ENCODE measurements around the gene C4orf51. TPM values are rescaled to one million over a fixed set of nuclear protein-coding genes. Genes with fewer than 3 reads are reported as not detected.
"Not testable (repeated sequence)": the region's sequence is repeated elsewhere in the genome, so short reads cannot be mapped to it uniquely, and the experiment has no call there.

The C4orf51 gene
- not detected for total RNA-seq

- no peaks in the 10 kb centered on the region for H3K9me3 Mint-ChIP-seq (ENCODE audit: insufficient read depth)
- ATAC-seq (no peak), DNase-seq (no peak)
- H3K4me1 Mint-ChIP-seq (ENCODE audit: low read depth): no peaks in the 10 kb centered on the region
- peaks cover 7% of the 10 kb centered on the region for H3K27me3 Mint-ChIP-seq (ENCODE audit: low read depth)
- no peaks in the 10 kb centered on the region for H3K36me3 Mint-ChIP-seq (ENCODE audit: low read depth)
- no peak within 1 kb of the TSS for H3K27ac Mint-ChIP-seq
- ChIA-PET POLR2A (no interaction called here), CTCF (no interaction called here)
- no peak within 1 kb of the TSS for H3K4me3 Mint-ChIP-seq
These were observed at the start of gene C4orf51 for GRCh38 chr4:145679991-145680455. Gene C4orf51, plus strand, starts transcription at chr4:145680146. Its CDS starts 58 bp downstream, at chr4:145680204.

DNA sequence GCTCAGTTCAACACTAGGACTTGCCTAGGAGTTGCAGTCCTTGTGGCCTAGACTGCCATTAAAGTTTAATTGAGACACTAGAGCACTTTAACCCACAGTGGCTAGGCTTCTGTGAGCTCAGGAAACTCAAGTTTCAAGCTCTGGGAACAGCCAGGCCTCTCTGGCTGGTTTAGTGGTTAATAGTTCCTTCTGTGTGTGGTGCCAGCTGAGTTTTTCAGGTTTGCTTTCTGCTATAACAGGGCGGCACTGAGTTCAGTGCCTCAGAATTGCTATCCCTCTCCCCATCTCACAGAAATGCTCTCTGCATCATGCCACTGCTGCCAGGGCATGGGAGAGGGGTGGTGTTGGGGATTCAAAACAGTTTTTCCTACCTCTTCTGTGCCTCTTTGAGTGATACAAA, 44.8 kb upstream of the C4orf51 start:
- peaks cover 20% of the 10 kb centered on the region for H3K36me3 Mint-ChIP-seq (ENCODE audit: low read depth)
- no peaks in the 10 kb centered on the region for H3K9me3 Mint-ChIP-seq (ENCODE audit: insufficient read depth)
- H3K27me3 Mint-ChIP-seq (ENCODE audit: low read depth): no peaks in the 10 kb centered on the region
- POLR2A ChIA-PET: no interaction called here
- peaks cover 16% of the 10 kb centered on the region for H3K4me1 Mint-ChIP-seq (ENCODE audit: low read depth)
- H3K27ac Mint-ChIP-seq: peak overlapping the region; percentile 39
- CTCF ChIA-PET: interaction anchor here (1.3 kb wide), 1 partner anchor 19 kb away, joined by 3 read pairs; no protein-coding TSS in a partner anchor
- ATAC-seq (no peak), DNase-seq (no peak)
- no peak overlapping the region for H3K4me3 Mint-ChIP-seq

- H3K27me3 Mint-ChIP-seq (ENCODE audit: low read depth): no peaks in the 10 kb centered on the region
- H3K36me3 Mint-ChIP-seq (ENCODE audit: low read depth): peaks cover 20% of the 10 kb centered on the region
- H3K27ac Mint-ChIP-seq: no peak overlapping the region
- DNase-seq (no peak), ATAC-seq (no peak)
- ChIA-PET POLR2A (no interaction called here), CTCF (interaction anchor here (1.3 kb wide), 1 partner anchor 19 kb away, joined by 3 read pairs; no protein-coding TSS in a partner anchor)
- no peak overlapping the region for H3K4me3 Mint-ChIP-seq
- H3K9me3 Mint-ChIP-seq (ENCODE audit: insufficient read depth): no peaks in the 10 kb centered on the region
- H3K4me1 Mint-ChIP-seq (ENCODE audit: low read depth): peaks cover 16% of the 10 kb centered on the region
These were observed 44.3 kb upstream of the C4orf51 start for GRCh38 chr4:145635630-145636029.

DNA sequence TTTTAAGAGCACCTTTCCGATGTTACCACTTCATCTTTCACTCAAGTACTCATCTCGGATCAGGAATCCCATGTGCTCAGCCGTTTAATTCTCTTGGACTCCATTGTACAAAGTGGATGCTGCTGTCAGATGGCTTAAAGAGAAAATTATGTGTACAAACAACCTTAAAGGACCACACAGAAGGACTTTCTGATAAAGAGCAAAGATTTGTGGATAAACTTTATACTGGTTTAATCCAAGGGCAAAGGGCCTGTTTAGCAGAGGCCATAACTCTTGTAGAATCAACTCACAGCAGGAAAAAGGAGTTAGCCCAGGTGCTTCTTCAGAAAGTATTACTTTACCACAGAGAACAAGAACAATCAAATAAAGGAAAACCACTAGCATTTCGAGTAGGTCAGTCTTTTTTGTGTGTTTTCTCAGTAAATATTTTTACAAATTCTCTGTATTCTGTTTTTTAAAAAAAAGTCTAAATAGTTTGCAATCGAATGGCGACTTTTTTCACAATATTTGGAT, 40.7 kb upstream of the C4orf51 start:
- Mint-ChIP-seq H3K4me1 (ENCODE audit: low read depth) (peaks cover 16% of the 10 kb centered on the region), H3K36me3 (ENCODE audit: low read depth) (peaks cover 18% of the 10 kb centered on the region), H3K27ac (no peak overlapping the region), H3K4me3 (no peak overlapping the region), H3K27me3 (ENCODE audit: low read depth) (no peaks in the 10 kb centered on the region), H3K9me3 (ENCODE audit: insufficient read depth) (no peaks in the 10 kb centered on the region)
- ATAC-seq (no peak), DNase-seq (no peak)
- ChIA-PET CTCF (no interaction called here), POLR2A (no interaction called here)

DNA sequence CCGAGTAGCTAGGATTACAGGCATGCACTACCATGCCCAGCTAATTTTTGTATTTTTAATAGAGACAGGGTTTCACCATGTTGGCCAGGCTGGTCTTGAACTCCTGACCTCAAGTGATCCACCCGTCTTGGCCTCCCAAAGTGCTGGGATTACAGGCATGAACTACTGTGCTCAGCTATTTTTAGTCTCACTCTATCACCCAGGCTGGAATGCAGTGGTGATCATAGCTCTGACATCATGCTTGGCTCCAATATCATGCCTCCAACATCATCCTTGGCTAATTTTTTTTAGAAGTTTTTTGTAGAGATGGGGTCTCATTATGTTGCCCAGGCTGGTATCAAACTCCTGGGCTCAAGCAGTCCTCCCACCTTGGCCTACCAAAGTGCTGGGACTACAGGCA, 39.7 kb upstream of the C4orf51 start:
- POLR2A ChIA-PET: interaction anchor here (0.6 kb wide), 1 partner anchor 887 kb away, joined by 3 read pairs; no protein-coding TSS in a partner anchor
- H3K9me3 Mint-ChIP-seq (ENCODE audit: insufficient read depth); H3K27me3 Mint-ChIP-seq (ENCODE audit: low read depth); H3K27ac Mint-ChIP-seq; ATAC-seq; H3K4me3 Mint-ChIP-seq; CTCF ChIA-PET; DNase-seq: not testable (repeated sequence)
- Mint-ChIP-seq H3K4me1 (ENCODE audit: low read depth) (peaks cover 11% of the 10 kb centered on the region), H3K36me3 (ENCODE audit: low read depth) (peaks cover 17% of the 10 kb centered on the region)

DNA sequence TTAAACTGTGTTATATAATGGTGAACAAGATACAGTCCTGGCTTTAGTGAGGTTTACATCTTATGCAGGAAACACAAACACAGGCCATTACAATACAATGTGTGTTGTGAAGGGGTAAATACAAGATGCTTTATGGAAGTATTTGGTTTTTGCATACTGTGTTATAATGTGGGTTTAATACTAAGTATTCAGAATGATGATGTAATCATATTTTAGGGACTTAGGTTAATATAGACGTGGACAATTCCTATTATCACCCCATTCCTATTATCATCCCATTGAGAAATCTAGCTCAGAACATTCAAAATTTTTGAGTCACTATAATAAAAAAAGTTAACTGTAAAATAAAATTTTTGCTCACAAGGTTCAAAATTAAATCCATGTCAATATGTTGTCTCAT, 36.7 kb upstream of the C4orf51 start:
- POLR2A ChIA-PET: no interaction called here

DNA sequence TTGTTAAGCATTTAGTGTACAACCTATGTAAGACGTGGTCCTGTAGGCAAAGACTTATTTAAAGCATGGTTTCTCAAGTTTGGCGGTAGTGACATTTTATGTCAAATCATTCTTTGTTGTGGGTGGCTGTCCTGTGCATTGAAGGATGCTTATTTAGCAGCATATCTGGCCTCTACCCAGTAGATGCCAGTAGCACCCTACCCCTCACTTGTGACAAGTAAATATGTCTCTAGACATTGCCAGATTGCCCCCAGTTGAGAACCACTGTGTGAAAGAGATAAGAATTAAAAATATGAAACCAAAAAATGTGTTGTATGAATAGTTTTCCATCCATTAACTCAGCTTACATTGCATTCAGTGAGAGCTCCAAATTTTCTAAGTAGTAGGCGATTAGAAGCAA, 35.2 kb upstream of the C4orf51 start:
- CTCF ChIA-PET: no interaction called here
- H3K27me3 Mint-ChIP-seq (ENCODE audit: low read depth): no peaks in the 10 kb centered on the region
- ATAC-seq: no peak
- DNase-seq: no peak
- H3K36me3 Mint-ChIP-seq (ENCODE audit: low read depth): peaks cover 12% of the 10 kb centered on the region
- no peak overlapping the region for H3K4me3 Mint-ChIP-seq
- H3K27ac Mint-ChIP-seq: no peak overlapping the region
- H3K9me3 Mint-ChIP-seq (ENCODE audit: insufficient read depth): no peaks in the 10 kb centered on the region
- POLR2A ChIA-PET: no interaction called here
- H3K4me1 Mint-ChIP-seq (ENCODE audit: low read depth): no peaks in the 10 kb centered on the region

More for the DNA sequence above, 36.7 kb upstream of the C4orf51 start:
- Mint-ChIP-seq H3K4me1 (ENCODE audit: low read depth) (peaks cover 7% of the 10 kb centered on the region), H3K27me3 (ENCODE audit: low read depth) (no peaks in the 10 kb centered on the region), H3K36me3 (ENCODE audit: low read depth) (peaks cover 18% of the 10 kb centered on the region), H3K4me3 (no peak overlapping the region), H3K9me3 (ENCODE audit: insufficient read depth) (no peaks in the 10 kb centered on the region), H3K27ac (no peak overlapping the region)
- ATAC-seq (no peak), DNase-seq (no peak)
- CTCF ChIA-PET: interaction anchor here (0.7 to 1.8 kb wide), 3 partner anchors 10 to 34 kb away, joined by 3 to 6 read pairs (median 3); no protein-coding TSS in a partner anchor

- Mint-ChIP-seq H3K27me3 (ENCODE audit: low read depth) (no peaks in the 10 kb centered on the region), H3K4me1 (ENCODE audit: low read depth) (no peaks in the 10 kb centered on the region), H3K27ac (no peak overlapping the region), H3K36me3 (ENCODE audit: low read depth) (peaks cover 62% of the 10 kb centered on the region), H3K9me3 (ENCODE audit: insufficient read depth) (peaks cover 8% of the 10 kb centered on the region), H3K4me3 (no peak overlapping the region)
- CTCF ChIA-PET: interaction anchor here (1.2 to 1.5 kb wide), 2 partner anchors 36 to 46 kb away, joined by 3 read pairs; no protein-coding TSS in a partner anchor
- no peak for ATAC-seq
- POLR2A ChIA-PET: no interaction called here
- no peak for DNase-seq
These were observed 23.8 kb upstream of the C4orf51 start for GRCh38 chr4:145656156-145656555.

GRCh38 chr4:145660064-145660463, 19.9 kb upstream of the C4orf51 start:
- DNase-seq (no peak), ATAC-seq (no peak)
- ChIA-PET CTCF (no interaction called here), POLR2A (no interaction called here)
- H3K27ac Mint-ChIP-seq: no peak overlapping the region
- H3K4me3 Mint-ChIP-seq: no peak overlapping the region
- H3K36me3 Mint-ChIP-seq (ENCODE audit: low read depth): peaks cover 51% of the 10 kb centered on the region
- H3K4me1 Mint-ChIP-seq (ENCODE audit: low read depth): no peaks in the 10 kb centered on the region
- H3K27me3 Mint-ChIP-seq (ENCODE audit: low read depth): no peaks in the 10 kb centered on the region
- H3K9me3 Mint-ChIP-seq (ENCODE audit: insufficient read depth): peaks cover 14% of the 10 kb centered on the region

DNA sequence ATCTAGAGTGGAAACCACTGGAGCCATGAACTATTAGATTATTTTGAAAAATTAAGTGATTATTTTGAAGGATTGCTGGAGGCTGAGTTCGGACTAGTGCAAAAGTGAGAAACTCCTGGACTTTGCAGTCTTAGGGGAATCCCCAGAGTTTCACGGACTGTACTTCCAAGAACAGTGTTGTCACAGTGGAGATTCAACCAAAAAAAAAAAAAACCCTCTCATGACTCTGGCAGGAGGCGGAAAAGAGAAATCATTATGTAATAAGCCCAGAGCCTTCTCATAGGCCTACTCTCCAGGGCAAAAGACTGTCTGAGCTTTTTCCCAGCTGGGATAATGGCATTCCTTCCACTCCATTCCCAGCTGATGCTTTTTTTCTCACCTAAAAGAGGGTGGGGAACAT, 16.8 kb upstream of the C4orf51 start:
- H3K27me3 Mint-ChIP-seq (ENCODE audit: low read depth): no peaks in the 10 kb centered on the region
- CTCF ChIA-PET: no interaction called here
- peaks cover 27% of the 10 kb centered on the region for H3K36me3 Mint-ChIP-seq (ENCODE audit: low read depth)

GRCh38 chr4:145665773-145666172, 14.2 kb upstream of the C4orf51 start:
- DNase-seq: no peak
- ChIA-PET POLR2A (no interaction called here), CTCF (no interaction called here)
- H3K27me3 Mint-ChIP-seq (ENCODE audit: low read depth): no peaks in the 10 kb centered on the region
- no peak overlapping the region for H3K27ac Mint-ChIP-seq
- ATAC-seq: no peak
- peaks cover 6% of the 10 kb centered on the region for H3K9me3 Mint-ChIP-seq (ENCODE audit: insufficient read depth)
- H3K36me3 Mint-ChIP-seq (ENCODE audit: low read depth): peaks cover 6% of the 10 kb centered on the region
- H3K4me1 Mint-ChIP-seq (ENCODE audit: low read depth): no peaks in the 10 kb centered on the region
- H3K4me3 Mint-ChIP-seq: no peak overlapping the region

More for the DNA sequence above, 16.8 kb upstream of the C4orf51 start:
- ATAC-seq: no peak
- Mint-ChIP-seq H3K4me3 (no peak overlapping the region), H3K9me3 (ENCODE audit: insufficient read depth) (peaks cover 9% of the 10 kb centered on the region), H3K4me1 (ENCODE audit: low read depth) (no peaks in the 10 kb centered on the region), H3K27ac (no peak overlapping the region)
- POLR2A ChIA-PET: no interaction called here
- no peak for DNase-seq

- H3K27ac Mint-ChIP-seq: no peak overlapping the region
- peaks cover 2% of the 10 kb centered on the region for H3K4me1 Mint-ChIP-seq (ENCODE audit: low read depth)
- no peak for ATAC-seq
- H3K9me3 Mint-ChIP-seq (ENCODE audit: insufficient read depth): no peaks in the 10 kb centered on the region
- no peak overlapping the region for H3K4me3 Mint-ChIP-seq
- CTCF ChIA-PET: no interaction called here
- DNase-seq: no peak
- no peaks in the 10 kb centered on the region for H3K27me3 Mint-ChIP-seq (ENCODE audit: low read depth)
- POLR2A ChIA-PET: no interaction called here
- no peaks in the 10 kb centered on the region for H3K36me3 Mint-ChIP-seq (ENCODE audit: low read depth)
These were observed 9.5 kb upstream of the C4orf51 start for GRCh38 chr4:145670422-145670821.

GRCh38 chr4:145679520-145679919, 426 bp upstream of the C4orf51 start:
- CTCF ChIA-PET: no interaction called here
- H3K27me3 Mint-ChIP-seq (ENCODE audit: low read depth): peaks cover 7% of the 10 kb centered on the region

More at GRCh38 chr4:145679520-145679919, 426 bp upstream of the C4orf51 start:
- POLR2A ChIA-PET: no interaction called here
- Mint-ChIP-seq H3K36me3 (ENCODE audit: low read depth) (no peaks in the 10 kb centered on the region), H3K9me3 (ENCODE audit: insufficient read depth) (no peaks in the 10 kb centered on the region), H3K4me1 (ENCODE audit: low read depth) (no peaks in the 10 kb centered on the region), H3K4me3 (no peak overlapping the region), H3K27ac (no peak overlapping the region)
- no peak for ATAC-seq
- DNase-seq: no peak
